ENCODE results near the gene NHLRC4.

DNA sequence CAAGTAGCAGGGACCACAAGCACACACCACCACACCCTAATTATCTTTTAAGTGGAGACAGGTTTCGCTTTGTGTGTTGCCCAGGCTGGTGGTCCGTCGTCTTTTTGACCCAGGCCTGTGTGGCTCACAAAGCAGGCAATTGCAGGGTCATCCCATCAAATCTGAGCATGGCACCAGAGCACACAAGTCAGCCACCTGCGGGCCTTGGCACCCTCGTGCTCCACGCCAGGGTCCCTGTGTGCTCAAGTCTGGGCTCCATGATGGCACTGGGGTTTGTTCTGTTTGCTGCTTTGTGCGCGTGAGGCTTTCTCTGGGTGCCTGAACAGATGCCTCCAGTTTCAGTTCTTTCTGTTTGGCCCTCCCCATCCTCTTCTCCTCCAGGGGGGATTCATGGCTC lies 41.7 kb upstream of the NHLRC4 start:
- TF ChIP-seq, protein P1, sequence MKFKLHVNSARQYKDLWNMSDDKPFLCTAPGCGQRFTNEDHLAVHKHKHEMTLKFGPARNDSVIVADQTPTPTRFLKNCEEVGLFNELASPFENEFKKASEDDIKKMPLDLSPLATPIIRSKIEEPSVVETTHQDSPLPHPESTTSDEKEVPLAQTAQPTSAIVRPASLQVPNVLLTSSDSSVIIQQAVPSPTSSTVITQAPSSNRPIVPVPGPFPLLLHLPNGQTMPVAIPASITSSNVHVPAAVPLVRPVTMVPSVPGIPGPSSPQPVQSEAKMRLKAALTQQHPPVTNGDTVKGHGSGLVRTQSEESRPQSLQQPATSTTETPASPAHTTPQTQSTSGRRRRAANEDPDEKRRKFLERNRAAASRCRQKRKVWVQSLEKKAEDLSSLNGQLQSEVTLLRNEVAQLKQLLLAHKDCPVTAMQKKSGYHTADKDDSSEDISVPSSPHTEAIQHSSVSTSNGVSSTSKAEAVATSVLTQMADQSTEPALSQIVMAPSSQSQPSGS (CRISPR knock-in tag; IDR thresholded peaks at IDR 0.05; ENCODE audit: borderline replicate concordance, low read depth) = no peak
- TF ChIP-seq, protein P2, sequence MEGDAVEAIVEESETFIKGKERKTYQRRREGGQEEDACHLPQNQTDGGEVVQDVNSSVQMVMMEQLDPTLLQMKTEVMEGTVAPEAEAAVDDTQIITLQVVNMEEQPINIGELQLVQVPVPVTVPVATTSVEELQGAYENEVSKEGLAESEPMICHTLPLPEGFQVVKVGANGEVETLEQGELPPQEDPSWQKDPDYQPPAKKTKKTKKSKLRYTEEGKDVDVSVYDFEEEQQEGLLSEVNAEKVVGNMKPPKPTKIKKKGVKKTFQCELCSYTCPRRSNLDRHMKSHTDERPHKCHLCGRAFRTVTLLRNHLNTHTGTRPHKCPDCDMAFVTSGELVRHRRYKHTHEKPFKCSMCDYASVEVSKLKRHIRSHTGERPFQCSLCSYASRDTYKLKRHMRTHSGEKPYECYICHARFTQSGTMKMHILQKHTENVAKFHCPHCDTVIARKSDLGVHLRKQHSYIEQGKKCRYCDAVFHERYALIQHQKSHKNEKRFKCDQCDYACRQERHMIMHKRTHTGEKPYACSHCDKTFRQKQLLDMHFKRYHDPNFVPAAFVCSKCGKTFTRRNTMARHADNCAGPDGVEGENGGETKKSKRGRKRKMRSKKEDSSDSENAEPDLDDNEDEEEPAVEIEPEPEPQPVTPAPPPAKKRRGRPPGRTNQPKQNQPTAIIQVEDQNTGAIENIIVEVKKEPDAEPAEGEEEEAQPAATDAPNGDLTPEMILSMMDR (IDR thresholded peaks at IDR 0.05) = no peak
- TF ChIP-seq ZNF263 (CRISPR knock-in tag; IDR thresholded peaks at IDR 0.05; ENCODE audit: low read depth) (no peak), FOXK1 (CRISPR knock-in tag; IDR thresholded peaks at IDR 0.05) (no peak), ETV6 (CRISPR knock-in tag; IDR thresholded peaks at IDR 0.05) (no peak), IRF2 (CRISPR knock-in tag; IDR thresholded peaks at IDR 0.05; ENCODE audit: borderline replicate concordance, low read depth) (no peak), TEAD4 (CRISPR knock-in tag; IDR thresholded peaks at IDR 0.05) (no peak)
- TF ChIP-seq, protein P3, sequence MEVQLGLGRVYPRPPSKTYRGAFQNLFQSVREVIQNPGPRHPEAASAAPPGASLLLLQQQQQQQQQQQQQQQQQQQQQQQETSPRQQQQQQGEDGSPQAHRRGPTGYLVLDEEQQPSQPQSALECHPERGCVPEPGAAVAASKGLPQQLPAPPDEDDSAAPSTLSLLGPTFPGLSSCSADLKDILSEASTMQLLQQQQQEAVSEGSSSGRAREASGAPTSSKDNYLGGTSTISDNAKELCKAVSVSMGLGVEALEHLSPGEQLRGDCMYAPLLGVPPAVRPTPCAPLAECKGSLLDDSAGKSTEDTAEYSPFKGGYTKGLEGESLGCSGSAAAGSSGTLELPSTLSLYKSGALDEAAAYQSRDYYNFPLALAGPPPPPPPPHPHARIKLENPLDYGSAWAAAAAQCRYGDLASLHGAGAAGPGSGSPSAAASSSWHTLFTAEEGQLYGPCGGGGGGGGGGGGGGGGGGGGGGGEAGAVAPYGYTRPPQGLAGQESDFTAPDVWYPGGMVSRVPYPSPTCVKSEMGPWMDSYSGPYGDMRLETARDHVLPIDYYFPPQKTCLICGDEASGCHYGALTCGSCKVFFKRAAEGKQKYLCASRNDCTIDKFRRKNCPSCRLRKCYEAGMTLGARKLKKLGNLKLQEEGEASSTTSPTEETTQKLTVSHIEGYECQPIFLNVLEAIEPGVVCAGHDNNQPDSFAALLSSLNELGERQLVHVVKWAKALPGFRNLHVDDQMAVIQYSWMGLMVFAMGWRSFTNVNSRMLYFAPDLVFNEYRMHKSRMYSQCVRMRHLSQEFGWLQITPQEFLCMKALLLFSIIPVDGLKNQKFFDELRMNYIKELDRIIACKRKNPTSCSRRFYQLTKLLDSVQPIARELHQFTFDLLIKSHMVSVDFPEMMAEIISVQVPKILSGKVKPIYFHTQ (CRISPR knock-in tag; IDR thresholded peaks at IDR 0.05) = no peak

Data from WTC11 (cell line).